Esophagus squamous epithelium (tissue), 4 donors: Measurements from ENCODE around the gene LAD1.

Experiments used
- CTCF ChIP-seq, 6 experiments: fragments of 450-650 bp in 4 of 6; fragments of 200-600 bp in 2 of 6; sonication (generic) in 2 of 6; IDR thresholded peaks; one replicate each; pipeline ENCODE4 v1.5.1; 2016 to 2019; ENCODE audit warnings: antibody characterized with exemption in 6 of 6, mild to moderate bottlenecking in 4 of 6, moderate library complexity in 4 of 6
- POLR2A ChIP-seq, 4 donors: fragments of 450-650 bp; IDR thresholded peaks; one replicate each; pipeline ENCODE4 v1.6.1; 2017; ENCODE audit warnings: antibody characterized with exemption in 4 of 4, mild to moderate bottlenecking in 4 of 4, moderate library complexity in 3 of 4

DNA sequence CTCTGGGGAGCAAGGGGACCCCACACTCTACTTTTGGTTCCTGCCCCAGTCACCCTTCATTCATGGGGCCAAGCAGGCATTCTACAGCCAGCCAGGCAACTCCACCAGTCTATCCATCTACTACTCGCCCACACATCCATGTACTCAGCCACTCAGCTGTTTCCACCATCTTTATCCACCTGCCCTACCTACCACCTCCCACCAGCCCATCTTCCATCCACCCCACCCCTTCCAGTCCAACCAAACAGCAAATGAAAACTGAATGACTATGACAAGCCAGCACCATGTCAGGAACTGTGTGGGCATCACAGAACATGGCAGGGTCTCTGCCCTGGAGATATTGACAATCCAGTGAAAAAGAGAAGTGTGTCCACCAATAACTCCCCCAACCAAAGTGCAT, 7.9 kb downstream of the LAD1 start:
- TF ChIP-seq POLR2A (IDR thresholded peaks at IDR 0.05) (no peak), CTCF (IDR thresholded peaks at IDR 0.05) (no peak)
